ENCODE results near the gene CFH. TPM values are rescaled to one million over a fixed set of nuclear protein-coding genes. Genes with fewer than 3 reads are reported as not detected.

CFH gene
- polyA plus RNA-seq, 1 of the 3 experiments (the other 2 are of a cell fraction): 2.9 TPM

DNA sequence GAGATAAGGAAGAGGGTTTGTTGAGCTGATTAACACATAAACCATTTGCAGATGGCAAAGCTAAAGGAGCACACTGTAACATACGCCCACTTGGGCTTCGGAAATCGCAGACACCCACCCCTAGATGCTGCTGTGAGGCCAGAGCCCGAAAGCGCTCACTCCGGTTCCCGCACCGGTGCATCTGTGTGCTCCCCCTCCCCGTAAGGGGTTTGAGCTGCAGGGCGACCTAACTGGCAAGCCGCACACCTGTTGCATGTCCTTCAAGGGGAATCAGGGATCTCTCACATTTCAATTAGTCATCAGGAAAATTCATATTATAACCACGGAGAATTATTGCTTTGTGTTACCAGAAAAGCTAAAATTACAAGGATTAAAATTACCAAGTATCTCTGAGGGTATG lies 1.4 kb upstream of the CFH start:
- ChIA-PET CTCF (interaction anchor here (0.6 to 2.1 kb wide), 2 partner anchors 9 to 10 kb away, joined by 3 to 9 read pairs; no protein-coding TSS in a partner anchor), POLR2A (no interaction called here)
- no peak for TF ChIP-seq NFIC (IDR thresholded peaks at IDR 0.05; ENCODE audit: borderline replicate concordance)
- no peak for TF ChIP-seq ELF1 (IDR thresholded peaks at IDR 0.05)
- TF ChIP-seq RAD21 (IDR thresholded peaks at IDR 0.05; ENCODE audit: low read length): no peak
- no peak for TF ChIP-seq FOXJ3 (CRISPR knock-in tag; IDR thresholded peaks at IDR 0.05)
- no peak for TF ChIP-seq TEAD4 (IDR thresholded peaks at IDR 0.05; ENCODE audit: borderline replicate concordance, insufficient read depth)
- TF ChIP-seq FOXM1 (IDR thresholded peaks at IDR 0.05; ENCODE audit: low read depth): no peak
- TF ChIP-seq FOSL2 (IDR thresholded peaks at IDR 0.05; ENCODE audit: borderline replicate concordance, low read depth): no peak
- no peak for TF ChIP-seq MEF2A (IDR thresholded peaks at IDR 0.05; ENCODE audit: borderline replicate concordance, low read depth)
- DNase-seq: no peak
- Histone ChIP-seq H3K4me3 (ENCODE audit: low read depth in 2 of 2, low read length in 1 of 2) (no peak overlapping the region), H3K36me3 (replicated peaks in 1 of 2; ENCODE audit: control insufficient read depth in 1 of 2, insufficient read depth in 2 of 2, low read length in 1 of 2) (no peaks in the 10 kb centered on the region), H3K4me1 (ENCODE audit: control insufficient read depth in 1 of 2, insufficient read depth in 2 of 2, low read depth in 1 of 2, low read length in 1 of 2) (no peaks in the 10 kb centered on the region), H3K9me2 (no peaks in the 10 kb centered on the region), H3F3A (replicated peaks; ENCODE audit: insufficient read depth) (no peaks in the 10 kb centered on the region), H4K20me1 (ENCODE audit: insufficient read depth) (no peaks in the 10 kb centered on the region), H3K27ac (ENCODE audit: low read depth in 2 of 2, low read length in 1 of 2) (no peak overlapping the region), H2AFZ (ENCODE audit: low read depth) (no peak overlapping the region), H3K9ac (no peak overlapping the region), H3K79me2 (ENCODE audit: insufficient read depth) (no peaks in the 10 kb centered on the region), H3K27me3 (ENCODE audit: insufficient read depth) (no peaks in the 10 kb centered on the region), H3K9me3 (no peaks in the 10 kb centered on the region), H3K4me2 (no peak overlapping the region)
- 88% methylated on average over 12 of the region's 12 CpGs for WGBS (ENCODE audit: low lambda C conversion rate)

GRCh38 chr1:196651079-196651478 lies 764 bp upstream of the CFH start:
- no peaks in the 10 kb centered on the region for H3K79me2 ChIP-seq (ENCODE audit: insufficient read depth)
- H3F3A ChIP-seq (replicated peaks; ENCODE audit: insufficient read depth): no peaks in the 10 kb centered on the region
- DNase-seq: no peak
- 92% methylated on average over 3 of the region's 3 CpGs for WGBS (ENCODE audit: low lambda C conversion rate)
- no peaks in the 10 kb centered on the region for H3K27me3 ChIP-seq (ENCODE audit: insufficient read depth)
- peak overlapping the region; percentile 76 for H2AFZ ChIP-seq (ENCODE audit: low read depth)
- H3K4me3 ChIP-seq (ENCODE audit: low read depth in 2 of 2, low read length in 1 of 2): no peak overlapping the region
- no peak overlapping the region for H3K4me2 ChIP-seq
- ChIA-PET CTCF (interaction anchor here (0.6 to 2.1 kb wide), 2 partner anchors 8 to 10 kb away, joined by 3 to 9 read pairs; no protein-coding TSS in a partner anchor), POLR2A (no interaction called here)
- no peaks in the 10 kb centered on the region for H3K4me1 ChIP-seq (ENCODE audit: control insufficient read depth in 1 of 2, insufficient read depth in 2 of 2, low read depth in 1 of 2, low read length in 1 of 2)
- H3K36me3 ChIP-seq (replicated peaks in 1 of 2; ENCODE audit: control insufficient read depth in 1 of 2, insufficient read depth in 2 of 2, low read length in 1 of 2): no peaks in the 10 kb centered on the region
- no peaks in the 10 kb centered on the region for H3K9me2 ChIP-seq
- no peak overlapping the region for H3K9ac ChIP-seq
- H4K20me1 ChIP-seq (ENCODE audit: insufficient read depth): no peaks in the 10 kb centered on the region
- H3K27ac ChIP-seq (ENCODE audit: low read depth in 2 of 2, low read length in 1 of 2): peak overlapping the region in 1 of 2 experiments; percentile 17; a peak in 2 of 4 replicates
- no peaks in the 10 kb centered on the region for H3K9me3 ChIP-seq
- TF ChIP-seq FOSL2 (IDR thresholded peaks at IDR 0.05; ENCODE audit: borderline replicate concordance, low read depth) (no peak), SIN3A (IDR thresholded peaks at IDR 0.05; ENCODE audit: borderline replicate concordance, low read depth, low read length) (no peak), RFX5 (IDR thresholded peaks at IDR 0.05; ENCODE audit: low read length) (no peak), TAF1 (IDR thresholded peaks at IDR 0.05; ENCODE audit: borderline replicate concordance, low read depth, low read length) (no peak), RAD21 (IDR thresholded peaks at IDR 0.05; ENCODE audit: low read length) (no peak), NRF1 (IDR thresholded peaks at IDR 0.05; ENCODE audit: low read depth, low read length) (no peak), EZH2phosphoT487 (IDR thresholded peaks at IDR 0.05; ENCODE audit: borderline replicate concordance, low read depth) (no peak), USF1 (IDR thresholded peaks at IDR 0.05; ENCODE audit: borderline replicate concordance, low read depth) (no peak), TCF12 (IDR thresholded peaks at IDR 0.05) (no peak), USF2 (IDR thresholded peaks at IDR 0.05; ENCODE audit: borderline replicate concordance, low read depth, low read length) (no peak), IRF3 (IDR thresholded peaks at IDR 0.05; ENCODE audit: low read depth, low read length) (no peak)
- TF ChIP-seq, protein P1, sequence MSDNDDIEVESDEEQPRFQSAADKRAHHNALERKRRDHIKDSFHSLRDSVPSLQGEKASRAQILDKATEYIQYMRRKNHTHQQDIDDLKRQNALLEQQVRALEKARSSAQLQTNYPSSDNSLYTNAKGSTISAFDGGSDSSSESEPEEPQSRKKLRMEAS (IDR thresholded peaks at IDR 0.05; ENCODE audit: low read depth): no peak
- TF ChIP-seq, protein P2, sequence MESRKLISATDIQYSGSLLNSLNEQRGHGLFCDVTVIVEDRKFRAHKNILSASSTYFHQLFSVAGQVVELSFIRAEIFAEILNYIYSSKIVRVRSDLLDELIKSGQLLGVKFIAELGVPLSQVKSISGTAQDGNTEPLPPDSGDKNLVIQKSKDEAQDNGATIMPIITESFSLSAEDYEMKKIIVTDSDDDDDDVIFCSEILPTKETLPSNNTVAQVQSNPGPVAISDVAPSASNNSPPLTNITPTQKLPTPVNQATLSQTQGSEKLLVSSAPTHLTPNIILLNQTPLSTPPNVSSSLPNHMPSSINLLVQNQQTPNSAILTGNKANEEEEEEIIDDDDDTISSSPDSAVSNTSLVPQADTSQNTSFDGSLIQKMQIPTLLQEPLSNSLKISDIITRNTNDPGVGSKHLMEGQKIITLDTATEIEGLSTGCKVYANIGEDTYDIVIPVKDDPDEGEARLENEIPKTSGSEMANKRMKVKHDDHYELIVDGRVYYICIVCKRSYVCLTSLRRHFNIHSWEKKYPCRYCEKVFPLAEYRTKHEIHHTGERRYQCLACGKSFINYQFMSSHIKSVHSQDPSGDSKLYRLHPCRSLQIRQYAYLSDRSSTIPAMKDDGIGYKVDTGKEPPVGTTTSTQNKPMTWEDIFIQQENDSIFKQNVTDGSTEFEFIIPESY (IDR thresholded peaks at IDR 0.05; ENCODE audit: borderline replicate concordance, low read depth): no peak
- TF ChIP-seq, protein P3, sequence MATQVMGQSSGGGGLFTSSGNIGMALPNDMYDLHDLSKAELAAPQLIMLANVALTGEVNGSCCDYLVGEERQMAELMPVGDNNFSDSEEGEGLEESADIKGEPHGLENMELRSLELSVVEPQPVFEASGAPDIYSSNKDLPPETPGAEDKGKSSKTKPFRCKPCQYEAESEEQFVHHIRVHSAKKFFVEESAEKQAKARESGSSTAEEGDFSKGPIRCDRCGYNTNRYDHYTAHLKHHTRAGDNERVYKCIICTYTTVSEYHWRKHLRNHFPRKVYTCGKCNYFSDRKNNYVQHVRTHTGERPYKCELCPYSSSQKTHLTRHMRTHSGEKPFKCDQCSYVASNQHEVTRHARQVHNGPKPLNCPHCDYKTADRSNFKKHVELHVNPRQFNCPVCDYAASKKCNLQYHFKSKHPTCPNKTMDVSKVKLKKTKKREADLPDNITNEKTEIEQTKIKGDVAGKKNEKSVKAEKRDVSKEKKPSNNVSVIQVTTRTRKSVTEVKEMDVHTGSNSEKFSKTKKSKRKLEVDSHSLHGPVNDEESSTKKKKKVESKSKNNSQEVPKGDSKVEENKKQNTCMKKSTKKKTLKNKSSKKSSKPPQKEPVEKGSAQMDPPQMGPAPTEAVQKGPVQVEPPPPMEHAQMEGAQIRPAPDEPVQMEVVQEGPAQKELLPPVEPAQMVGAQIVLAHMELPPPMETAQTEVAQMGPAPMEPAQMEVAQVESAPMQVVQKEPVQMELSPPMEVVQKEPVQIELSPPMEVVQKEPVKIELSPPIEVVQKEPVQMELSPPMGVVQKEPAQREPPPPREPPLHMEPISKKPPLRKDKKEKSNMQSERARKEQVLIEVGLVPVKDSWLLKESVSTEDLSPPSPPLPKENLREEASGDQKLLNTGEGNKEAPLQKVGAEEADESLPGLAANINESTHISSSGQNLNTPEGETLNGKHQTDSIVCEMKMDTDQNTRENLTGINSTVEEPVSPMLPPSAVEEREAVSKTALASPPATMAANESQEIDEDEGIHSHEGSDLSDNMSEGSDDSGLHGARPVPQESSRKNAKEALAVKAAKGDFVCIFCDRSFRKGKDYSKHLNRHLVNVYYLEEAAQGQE (IDR thresholded peaks at IDR 0.05; ENCODE audit: low read depth, low read length): no peak
